HepG2 (cell line): ENCODE measurements around the gene SLC5A10. TPM values are rescaled to one million over a fixed set of nuclear protein-coding genes. Genes with fewer than 3 reads are reported as not detected.

ENCODE experiments used
- KAT7 ChIP-seq: IDR thresholded peaks from 2 replicates; pipeline ENCODE4 v1.6.1; 2018; ENCODE audit warnings: borderline replicate concordance, missing compliant biosample characterization
- KDM2A ChIP-seq: sonication (generic); formaldehyde crosslinking; IDR thresholded peaks from 2 replicates; pipeline ENCODE4 v1.4.0; 2020; ENCODE audit warnings: low read depth, missing genetic modification reagents, borderline replicate concordance
- KDM5B ChIP-seq: sonication (generic); formaldehyde crosslinking; IDR thresholded peaks from 2 replicates; pipeline ENCODE4 v1.4.0; 2020; ENCODE audit warnings: missing genetic modification reagents, mild to moderate bottlenecking, borderline replicate concordance
- NFYB ChIP-seq: sonication (generic); formaldehyde crosslinking; IDR thresholded peaks from 2 replicates; pipeline ENCODE4 v1.4.0; 2020; ENCODE audit warnings: missing genetic modification reagents
- RBM39 ChIP-seq: fragments of 200-400 bp; formaldehyde crosslinking; IDR thresholded peaks from one replicate; pipeline ENCODE4 v1.6.1; 2018; ENCODE audit warnings: antibody characterized with exemption, mild to moderate bottlenecking, low read depth, low read length; ENCODE audit not compliant: poor library complexity, severe bottlenecking
- SMAD3 ChIP-seq: sonication (generic); formaldehyde crosslinking; IDR thresholded peaks from 2 replicates; pipeline ENCODE4 v1.4.0; 2020; ENCODE audit warnings: missing genetic modification reagents
- SMAD9 ChIP-seq: sonication (generic); formaldehyde crosslinking; IDR thresholded peaks from 2 replicates; pipeline ENCODE4 v1.5.1; 2020; ENCODE audit warnings: mild to moderate bottlenecking, missing genetic modification reagents
- ZNF138 ChIP-seq: sonication (generic); formaldehyde crosslinking; IDR thresholded peaks from 2 replicates; pipeline ENCODE4 v1.5.0; 2020; ENCODE audit warnings: mild to moderate bottlenecking, low read depth, missing genetic modification reagents
- ZNF180 ChIP-seq: sonication (generic); formaldehyde crosslinking; IDR thresholded peaks from 2 replicates; pipeline ENCODE4 v1.4.0; 2020; ENCODE audit warnings: low read depth, missing genetic modification reagents, borderline replicate concordance
- ZNF335 ChIP-seq: sonication (generic); formaldehyde crosslinking; IDR thresholded peaks from 2 replicates; pipeline ENCODE4 v1.4.0; 2020; ENCODE audit warnings: missing genetic modification reagents
- ZNF547 ChIP-seq: sonication (generic); formaldehyde crosslinking; IDR thresholded peaks from 2 replicates; pipeline ENCODE4 v1.5.1; 2020; ENCODE audit warnings: mild to moderate bottlenecking, missing genetic modification reagents
- ZNF562 ChIP-seq: sonication (generic); formaldehyde crosslinking; IDR thresholded peaks from 2 replicates; pipeline ENCODE4 v1.8.0; 2022; ENCODE audit warnings: missing genetic modification reagents, borderline replicate concordance
- ZSCAN22 ChIP-seq: sonication (generic); formaldehyde crosslinking; IDR thresholded peaks from 2 replicates; pipeline ENCODE4 v1.4.0; 2020; ENCODE audit warnings: mild to moderate bottlenecking, missing genetic modification reagents
- polyA plus RNA-seq, 8 experiments: library from polyadenylated mRNA; depleted of rRNA in 3 of 8; stranded (reverse) in 7 of 8; unstranded in 1 of 8; fragments of >200 nt; fragmentation: Illumina TruSeq in 4 of 8; extraction: Trizol in 4 of 8; gene quantifications; 2 replicates each; pipeline versions ENCODE4 v1.2.1 to v1.2.3, GENCODE V29; 2011 to 2016; ENCODE audit warnings: low read depth in 4 of 8, missing spikeins in 1 of 8, mixed read lengths in 1 of 8; ENCODE audit not compliant: insufficient read depth in 1 of 8
- total RNA-seq, 5 experiments: library from RNA; depleted of rRNA; stranded (reverse); fragments of >200 nt; fragmentation: Illumina TruSeq; extraction: Trizol; gene quantifications; 2 replicates each; pipeline ENCODE4 v1.2.3, GENCODE V29; 2016; ENCODE audit warnings: low read depth in 1 of 5
- TF ChIP-seq, protein P1 (sequence below): sonication (generic); formaldehyde crosslinking; IDR thresholded peaks from 2 replicates; pipeline ENCODE4 v1.4.0; 2020; ENCODE audit warnings: mild to moderate bottlenecking, low read depth, missing genetic modification reagents
- TF ChIP-seq, protein P2 (sequence below): sonication (generic); formaldehyde crosslinking; conservative IDR thresholded peaks from 2 replicates; pipeline ENCODE4 v1.8.0; 2022; ENCODE audit warnings: missing genetic modification reagents
- TF ChIP-seq, protein P3 (sequence below): sonication (generic); formaldehyde crosslinking; IDR thresholded peaks from 2 replicates; pipeline ENCODE4 v1.4.0; 2020; ENCODE audit warnings: missing genetic modification reagents, borderline replicate concordance
- TF ChIP-seq, protein P4 (sequence below): sonication (generic); formaldehyde crosslinking; IDR thresholded peaks from 2 replicates; pipeline ENCODE4 v1.5.0; 2020; ENCODE audit warnings: missing genetic modification reagents
- TF ChIP-seq, protein P5 (sequence below): sonication (generic); formaldehyde crosslinking; IDR thresholded peaks from 2 replicates; pipeline ENCODE4 v1.4.0; 2020; ENCODE audit warnings: mild to moderate bottlenecking, missing genetic modification reagents

The SLC5A10 gene
- total and polyA plus RNA-seq, 2 of the 13 experiments (the other 11 are each of a cell fraction or from before 2014, with no cell fraction given), result 0.05 TPM; not detected in 1

DNA sequence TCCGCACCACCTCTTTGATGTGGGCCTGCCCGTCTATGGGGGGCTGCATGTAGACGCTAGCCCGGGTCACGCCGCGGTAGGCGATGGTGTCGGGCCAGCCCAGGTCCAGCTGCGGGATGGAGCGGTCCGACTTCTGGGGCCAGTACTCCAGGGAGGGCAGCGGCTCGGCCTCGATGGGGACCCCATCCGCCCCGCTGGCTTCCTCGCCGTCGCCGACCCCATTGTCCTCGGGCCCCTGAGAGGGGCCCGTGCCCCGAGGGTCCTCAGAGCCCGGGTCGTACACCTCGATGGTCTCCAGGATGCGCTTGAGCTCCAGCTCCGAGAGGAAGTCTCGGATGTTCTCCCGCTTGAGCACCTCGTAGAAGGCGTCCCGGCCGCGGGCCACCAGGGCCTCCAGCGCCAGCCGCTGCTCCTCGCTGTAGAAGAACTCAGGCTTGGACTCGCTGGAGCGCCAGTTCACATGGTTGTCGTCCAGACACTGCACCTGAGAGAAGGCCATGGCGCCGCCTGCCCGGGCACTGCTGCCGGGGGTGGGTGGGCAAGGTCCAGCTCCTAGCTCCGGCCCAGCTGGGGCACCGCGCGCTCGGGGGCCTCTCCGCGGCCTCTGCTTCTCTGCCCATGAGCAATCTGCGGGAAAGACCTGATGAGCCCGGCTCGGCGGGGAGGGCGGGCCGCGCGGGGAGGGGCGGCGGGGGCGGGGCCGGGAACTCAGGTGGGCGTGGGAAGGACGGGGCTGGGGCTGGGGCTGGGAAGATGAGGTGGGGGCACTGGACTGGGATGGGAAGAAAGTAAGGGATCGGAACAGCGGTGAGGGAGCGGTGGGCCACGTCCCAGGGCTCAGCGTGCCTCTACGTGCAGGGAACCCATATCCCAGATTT, 51.8 kb downstream of the SLC5A10 start (continued):
- TF ChIP-seq, protein P1, sequence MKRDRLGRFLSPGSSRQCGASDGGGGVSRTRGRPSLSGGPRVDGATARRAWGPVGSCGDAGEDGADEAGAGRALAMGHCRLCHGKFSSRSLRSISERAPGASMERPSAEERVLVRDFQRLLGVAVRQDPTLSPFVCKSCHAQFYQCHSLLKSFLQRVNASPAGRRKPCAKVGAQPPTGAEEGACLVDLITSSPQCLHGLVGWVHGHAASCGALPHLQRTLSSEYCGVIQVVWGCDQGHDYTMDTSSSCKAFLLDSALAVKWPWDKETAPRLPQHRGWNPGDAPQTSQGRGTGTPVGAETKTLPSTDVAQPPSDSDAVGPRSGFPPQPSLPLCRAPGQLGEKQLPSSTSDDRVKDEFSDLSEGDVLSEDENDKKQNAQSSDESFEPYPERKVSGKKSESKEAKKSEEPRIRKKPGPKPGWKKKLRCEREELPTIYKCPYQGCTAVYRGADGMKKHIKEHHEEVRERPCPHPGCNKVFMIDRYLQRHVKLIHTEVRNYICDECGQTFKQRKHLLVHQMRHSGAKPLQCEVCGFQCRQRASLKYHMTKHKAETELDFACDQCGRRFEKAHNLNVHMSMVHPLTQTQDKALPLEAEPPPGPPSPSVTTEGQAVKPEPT (CRISPR knock-in tag), result no peak
- TF ChIP-seq NFYB (0 out of 2 replicates have a peak, but pooled peaks have one; percentile 10), ZNF138 (peak; percentile 63; the same call in 1 of the 2 replicates), ZSCAN22 (CRISPR knock-in tag) (no peak), KDM2A (CRISPR knock-in tag) (peak; percentile 71; the same call in 1 of the 2 replicates), RBM39 (peak; percentile 3), SMAD3 (CRISPR knock-in tag) (0 out of 2 replicates have a peak, but pooled peaks have one; percentile 21), ZNF547 (CRISPR knock-in tag) (no peak), ZNF180 (CRISPR knock-in tag) (no peak), SMAD9 (no peak), ZNF335 (no peak), KDM5B (CRISPR knock-in tag) (peak; percentile 61; the same call in 1 of the 2 replicates), ZNF562 (CRISPR knock-in tag) (no peak), KAT7 (CRISPR knock-in tag) (0 out of 2 replicates have a peak, but pooled peaks have one; percentile 51)
- TF ChIP-seq, protein P2, sequence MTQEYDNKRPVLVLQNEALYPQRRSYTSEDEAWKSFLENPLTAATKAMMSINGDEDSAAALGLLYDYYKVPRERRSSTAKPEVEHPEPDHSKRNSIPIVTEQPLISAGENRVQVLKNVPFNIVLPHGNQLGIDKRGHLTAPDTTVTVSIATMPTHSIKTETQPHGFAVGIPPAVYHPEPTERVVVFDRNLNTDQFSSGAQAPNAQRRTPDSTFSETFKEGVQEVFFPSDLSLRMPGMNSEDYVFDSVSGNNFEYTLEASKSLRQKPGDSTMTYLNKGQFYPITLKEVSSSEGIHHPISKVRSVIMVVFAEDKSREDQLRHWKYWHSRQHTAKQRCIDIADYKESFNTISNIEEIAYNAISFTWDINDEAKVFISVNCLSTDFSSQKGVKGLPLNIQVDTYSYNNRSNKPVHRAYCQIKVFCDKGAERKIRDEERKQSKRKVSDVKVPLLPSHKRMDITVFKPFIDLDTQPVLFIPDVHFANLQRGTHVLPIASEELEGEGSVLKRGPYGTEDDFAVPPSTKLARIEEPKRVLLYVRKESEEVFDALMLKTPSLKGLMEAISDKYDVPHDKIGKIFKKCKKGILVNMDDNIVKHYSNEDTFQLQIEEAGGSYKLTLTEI, result no peak
- TF ChIP-seq, protein P3, sequence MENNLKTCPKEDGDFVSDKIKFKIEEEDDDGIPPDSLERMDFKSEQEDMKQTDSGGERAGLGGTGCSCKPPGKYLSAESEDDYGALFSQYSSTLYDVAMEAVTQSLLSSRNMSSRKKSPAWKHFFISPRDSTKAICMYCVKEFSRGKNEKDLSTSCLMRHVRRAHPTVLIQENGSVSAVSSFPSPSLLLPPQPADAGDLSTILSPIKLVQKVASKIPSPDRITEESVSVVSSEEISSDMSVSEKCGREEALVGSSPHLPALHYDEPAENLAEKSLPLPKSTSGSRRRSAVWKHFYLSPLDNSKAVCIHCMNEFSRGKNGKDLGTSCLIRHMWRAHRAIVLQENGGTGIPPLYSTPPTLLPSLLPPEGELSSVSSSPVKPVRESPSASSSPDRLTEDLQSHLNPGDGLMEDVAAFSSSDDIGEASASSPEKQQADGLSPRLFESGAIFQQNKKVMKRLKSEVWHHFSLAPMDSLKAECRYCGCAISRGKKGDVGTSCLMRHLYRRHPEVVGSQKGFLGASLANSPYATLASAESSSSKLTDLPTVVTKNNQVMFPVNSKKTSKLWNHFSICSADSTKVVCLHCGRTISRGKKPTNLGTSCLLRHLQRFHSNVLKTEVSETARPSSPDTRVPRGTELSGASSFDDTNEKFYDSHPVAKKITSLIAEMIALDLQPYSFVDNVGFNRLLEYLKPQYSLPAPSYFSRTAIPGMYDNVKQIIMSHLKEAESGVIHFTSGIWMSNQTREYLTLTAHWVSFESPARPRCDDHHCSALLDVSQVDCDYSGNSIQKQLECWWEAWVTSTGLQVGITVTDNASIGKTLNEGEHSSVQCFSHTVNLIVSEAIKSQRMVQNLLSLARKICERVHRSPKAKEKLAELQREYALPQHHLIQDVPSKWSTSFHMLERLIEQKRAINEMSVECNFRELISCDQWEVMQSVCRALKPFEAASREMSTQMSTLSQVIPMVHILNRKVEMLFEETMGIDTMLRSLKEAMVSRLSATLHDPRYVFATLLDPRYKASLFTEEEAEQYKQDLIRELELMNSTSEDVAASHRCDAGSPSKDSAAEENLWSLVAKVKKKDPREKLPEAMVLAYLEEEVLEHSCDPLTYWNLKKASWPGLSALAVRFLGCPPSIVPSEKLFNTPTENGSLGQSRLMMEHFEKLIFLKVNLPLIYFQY, result peak; percentile 62; the same call in 1 of the 2 replicates
- TF ChIP-seq, protein P4, sequence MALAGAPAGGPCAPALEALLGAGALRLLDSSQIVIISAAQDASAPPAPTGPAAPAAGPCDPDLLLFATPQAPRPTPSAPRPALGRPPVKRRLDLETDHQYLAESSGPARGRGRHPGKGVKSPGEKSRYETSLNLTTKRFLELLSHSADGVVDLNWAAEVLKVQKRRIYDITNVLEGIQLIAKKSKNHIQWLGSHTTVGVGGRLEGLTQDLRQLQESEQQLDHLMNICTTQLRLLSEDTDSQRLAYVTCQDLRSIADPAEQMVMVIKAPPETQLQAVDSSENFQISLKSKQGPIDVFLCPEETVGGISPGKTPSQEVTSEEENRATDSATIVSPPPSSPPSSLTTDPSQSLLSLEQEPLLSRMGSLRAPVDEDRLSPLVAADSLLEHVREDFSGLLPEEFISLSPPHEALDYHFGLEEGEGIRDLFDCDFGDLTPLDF, result no peak
- TF ChIP-seq, protein P5, sequence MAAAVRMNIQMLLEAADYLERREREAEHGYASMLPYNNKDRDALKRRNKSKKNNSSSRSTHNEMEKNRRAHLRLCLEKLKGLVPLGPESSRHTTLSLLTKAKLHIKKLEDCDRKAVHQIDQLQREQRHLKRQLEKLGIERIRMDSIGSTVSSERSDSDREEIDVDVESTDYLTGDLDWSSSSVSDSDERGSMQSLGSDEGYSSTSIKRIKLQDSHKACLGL (CRISPR knock-in tag), result 0 out of 2 replicates have a peak, but pooled peaks have one; percentile 7
